Frontal cortex (tissue), 4 donors: Measurements from ENCODE around the gene ACOX1. TPM values are rescaled to one million over a fixed set of nuclear protein-coding genes. Genes with fewer than 3 reads are reported as not detected.

Experiments used
- DNase-seq, 2 donors: peaks; one replicate each; pipeline ENCODE4 v3.0.0; 2012; ENCODE audit warnings: low spot score in 2 of 2
- FAIRE-seq: peaks from 2 replicates; lab custom pipeline; 2012; peaks lifted over from hg19 to GRCh38; lab: Jason Lieb, UNC
- total RNA-seq: library from RNA; depleted of rRNA; stranded (reverse); fragments of >200 nt; gene quantifications from one replicate; pipeline ENCODE4 v1.2.3, GENCODE V29; 2014
- donor health status: control.
- donor health status: control.
- donor health status: control.

The ACOX1 gene
- total RNA-seq, 1 donor from 2014 or later = 98.2 TPM

- FAIRE-seq = no peak
These were observed 82.4 kb downstream of the ACOX1 start, which contains the start of gene TRIM65 for GRCh38 chr17:75896415-75897159. TRIM65 (minus strand) TSS chr17:75896951; CDS start chr17:75896937, 14 bp downstream.

GRCh38 chr17:75895370-75896155, 83.4 kb downstream of the ACOX1 start:
- DNase-seq (no peak), FAIRE-seq (no peak)

More at GRCh38 chr17:75896415-75897159, 82.4 kb downstream of the ACOX1 start, which contains the start of gene TRIM65:
- peak; percentile 92 to 94 for DNase-seq

GRCh38 chr17:75894049-75894733, 84.8 kb downstream of the ACOX1 start:
- no peak for FAIRE-seq
- no peak for DNase-seq

- FAIRE-seq = no peak
- no peak for DNase-seq
These were observed 85.5 kb downstream of the ACOX1 start for GRCh38 chr17:75893305-75894048.

- no peak for DNase-seq
- no peak for FAIRE-seq
These were observed 86.3 kb downstream of the ACOX1 start for GRCh38 chr17:75892556-75893224.

- no peak for DNase-seq
These were observed 87.1 kb downstream of the ACOX1 start for GRCh38 chr17:75891605-75892555.

More at GRCh38 chr17:75891605-75892555, 87.1 kb downstream of the ACOX1 start:
- no peak for FAIRE-seq

Other genes starting within 250 kb of the ACOX1 start
- 13.5 TPM for gene GALK1, start 214.0 kb downstream of the ACOX1 start, total RNA-seq
- gene UNK, start 194.4 kb downstream of the ACOX1 start, total RNA-seq = 21.2 TPM
- 0.41 TPM for gene UNC13D, start 134.8 kb downstream of the ACOX1 start, total RNA-seq
- gene WBP2, start 123.8 kb downstream of the ACOX1 start, total RNA-seq = 22.0 TPM
- gene TRIM47, start 100.6 kb downstream of the ACOX1 start, total RNA-seq = 13.9 TPM
- gene TRIM65, start 82.2 kb downstream of the ACOX1 start, total RNA-seq = 11.8 TPM
- gene MRPL38, start 74.3 kb downstream of the ACOX1 start, total RNA-seq = 32.2 TPM
- 11.4 TPM for gene FBF1, start 38.1 kb downstream of the ACOX1 start, total RNA-seq
- gene TEN1, start 74 bp upstream of the ACOX1 start, total RNA-seq = 4.9 TPM
- 0.41 TPM for gene CDK3, start 21.7 kb upstream of the ACOX1 start, total RNA-seq
- not detected for gene EVPL, start 48.1 kb upstream of the ACOX1 start, total RNA-seq
- gene SRP68, start 93.4 kb upstream of the ACOX1 start, total RNA-seq = 16.7 TPM
- not detected for gene GALR2, start 95.6 kb upstream of the ACOX1 start, total RNA-seq
- not detected for gene ZACN, start 100.0 kb upstream of the ACOX1 start, total RNA-seq
- 112 TPM for gene EXOC7, start 124.6 kb upstream of the ACOX1 start, total RNA-seq
- 0.82 TPM for gene FOXJ1, start 162.1 kb upstream of the ACOX1 start, total RNA-seq